Thyroid gland (tissue), 4 donors: ENCODE results near the gene CHD8.

Source experiments
- CTCF ChIP-seq, 6 experiments: fragments of 200-600 bp in 3 of 6; fragments of 450-650 bp in 3 of 6; sonication (generic) in 3 of 6; IDR thresholded peaks; one replicate each; pipeline ENCODE4 v1.5.1; 2016 to 2019; ENCODE audit warnings: antibody characterized with exemption in 6 of 6, mild to moderate bottlenecking in 2 of 6, inconsistent platforms in 1 of 6, moderate library complexity in 1 of 6
- POLR2A ChIP-seq, 2 donors: fragments of 450-650 bp; IDR thresholded peaks; one replicate each; pipeline ENCODE4 v1.6.1; 2017; ENCODE audit warnings: antibody characterized with exemption in 2 of 2, mild to moderate bottlenecking in 2 of 2, moderate library complexity in 1 of 2

- no peak for TF ChIP-seq CTCF (IDR thresholded peaks at IDR 0.05)
- no peak for TF ChIP-seq POLR2A (IDR thresholded peaks at IDR 0.05)
Measured at GRCh38 chr14:21428930-21429329, 27.0 kb downstream of the CHD8 start.
